GM19395 (cell line): ENCODE measurements around the gene TSR1.
"Not testable (repeated sequence)": the region's sequence is repeated elsewhere in the genome, so short reads cannot be mapped to it uniquely, and the experiment has no call there.

Experiments
- ATAC-seq: cut with Tn5 transposase; IDR thresholded peaks from one replicate; pipeline ENCODE4 v1.9.1; 2021; ENCODE audit warnings: mild to moderate bottlenecking, moderate library complexity; ENCODE audit not compliant: unreplicated experiment

TSR1 gene

DNA sequence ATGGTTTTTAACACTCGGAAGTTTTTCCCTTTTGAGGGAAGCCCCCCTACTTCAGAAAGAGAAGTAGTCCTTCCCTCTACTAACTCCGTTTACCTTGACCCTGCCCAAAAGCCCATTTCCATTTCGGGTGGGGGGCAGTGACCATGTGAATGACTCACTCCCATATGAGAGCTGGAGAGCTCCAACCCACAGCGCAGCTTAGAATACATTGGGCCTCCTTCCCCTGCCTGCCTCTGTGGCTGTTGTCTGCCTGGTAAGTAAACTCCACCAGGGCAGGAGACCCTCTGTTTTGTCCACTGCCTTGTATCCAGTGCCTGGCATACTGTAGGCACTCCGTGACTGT, 2.0 kb upstream of the TSR1 start:
- no peak for ATAC-seq

DNA sequence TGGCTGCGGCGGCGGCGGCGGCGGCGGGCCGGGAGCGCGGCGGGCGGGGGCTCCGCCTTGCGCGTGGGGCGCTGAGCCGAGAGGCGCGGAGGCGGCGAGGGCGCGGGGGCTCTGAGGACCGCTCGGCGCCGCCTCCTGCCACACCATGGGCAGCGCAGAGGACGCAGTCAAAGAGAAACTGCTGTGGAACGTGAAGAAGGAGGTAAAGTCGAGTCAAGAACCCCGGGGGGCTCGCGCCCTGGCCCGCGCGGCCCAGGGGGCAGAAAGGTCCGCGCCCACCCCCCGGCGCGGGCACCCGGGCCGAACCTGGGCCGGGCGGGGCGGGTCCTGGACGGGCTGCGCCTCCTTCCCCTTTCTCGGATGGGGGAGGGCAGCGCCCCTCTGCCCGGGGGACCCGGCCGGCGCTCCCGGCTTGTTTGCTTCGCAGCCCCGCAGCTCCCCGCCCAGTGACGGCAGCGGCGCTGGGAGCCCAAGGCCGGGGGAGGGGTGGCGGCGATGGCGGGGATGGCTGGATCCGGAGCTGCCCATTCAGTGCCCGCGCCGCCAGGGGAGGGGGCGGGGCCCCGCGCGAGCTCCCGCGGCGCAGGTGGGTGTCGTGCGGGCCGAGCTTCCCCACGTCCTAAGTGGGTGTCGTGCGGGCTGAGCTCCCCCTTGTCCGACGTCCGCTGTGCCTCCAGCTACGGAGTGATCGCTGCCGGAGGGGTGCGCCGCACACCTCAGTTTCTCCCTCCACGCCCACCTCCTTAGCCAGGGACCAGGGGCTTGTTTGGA, 1.5 kb upstream of the TSR1 start:
- no peak for ATAC-seq

DNA sequence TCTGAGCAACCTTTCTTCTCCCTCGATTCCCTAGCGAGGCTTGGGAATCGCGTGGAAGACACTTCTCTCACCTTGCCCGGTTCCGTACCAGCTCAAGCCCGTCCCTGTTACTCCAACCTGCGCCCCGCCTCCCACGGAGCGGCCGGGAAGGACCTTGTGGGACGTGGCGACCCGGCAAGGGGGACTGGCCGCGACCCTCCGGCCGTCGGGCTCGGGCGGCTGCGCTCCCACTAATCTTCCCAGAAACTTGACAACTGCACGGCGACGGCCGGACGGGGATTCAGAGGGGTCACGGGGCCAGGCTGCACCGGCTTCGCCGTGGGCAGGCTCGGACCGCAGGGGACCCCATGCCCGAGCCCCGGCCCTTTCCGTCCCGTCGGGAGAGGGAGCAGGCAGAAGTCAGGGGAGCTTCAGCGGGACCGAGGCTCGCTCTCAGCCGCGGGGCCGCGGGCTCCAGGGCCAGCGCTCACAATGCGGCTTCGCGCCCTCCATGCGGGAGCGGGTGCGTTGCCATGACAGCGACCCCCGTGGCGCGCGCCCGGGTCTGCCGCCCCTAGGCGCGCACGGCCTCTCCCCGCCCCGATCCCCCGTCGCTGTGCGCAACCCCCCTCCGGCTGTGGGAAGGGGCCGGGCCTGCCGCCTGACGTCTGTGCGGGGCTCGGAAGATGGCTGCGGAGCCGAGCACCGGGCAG, 741 bp upstream of the TSR1 start, which contains the start of gene SGSM2:
TSS of gene SGSM2 (plus strand) at position 650 of the 692 bp plus-strand sequence. CDS start 188 bp downstream, outside the sequence.
- ATAC-seq: peak; percentile 38

DNA sequence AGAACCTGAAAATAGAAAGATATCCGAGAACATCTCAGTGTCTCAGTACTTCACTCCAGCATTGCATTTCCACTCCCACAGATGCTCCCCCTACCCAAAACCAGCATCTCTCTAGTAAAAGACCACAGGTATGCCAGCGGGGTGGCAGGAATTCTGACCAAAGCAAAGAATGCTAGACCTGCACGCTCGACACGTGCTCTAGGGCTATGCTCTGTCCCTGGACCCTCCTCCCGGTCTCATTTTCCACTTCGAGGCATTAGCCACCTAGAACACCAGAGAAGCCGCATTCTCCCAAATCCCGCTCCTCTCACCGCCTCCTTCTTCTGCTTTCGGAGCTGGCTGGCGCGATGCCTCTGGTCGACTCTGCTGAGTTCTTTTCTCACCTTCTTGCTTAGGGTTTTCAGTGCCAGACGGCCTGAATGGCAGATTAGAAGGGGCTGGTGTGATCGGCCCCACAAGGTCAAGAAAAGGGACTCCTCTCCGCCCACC, 487 bp downstream of the TSR1 start:
- no peak for ATAC-seq

DNA sequence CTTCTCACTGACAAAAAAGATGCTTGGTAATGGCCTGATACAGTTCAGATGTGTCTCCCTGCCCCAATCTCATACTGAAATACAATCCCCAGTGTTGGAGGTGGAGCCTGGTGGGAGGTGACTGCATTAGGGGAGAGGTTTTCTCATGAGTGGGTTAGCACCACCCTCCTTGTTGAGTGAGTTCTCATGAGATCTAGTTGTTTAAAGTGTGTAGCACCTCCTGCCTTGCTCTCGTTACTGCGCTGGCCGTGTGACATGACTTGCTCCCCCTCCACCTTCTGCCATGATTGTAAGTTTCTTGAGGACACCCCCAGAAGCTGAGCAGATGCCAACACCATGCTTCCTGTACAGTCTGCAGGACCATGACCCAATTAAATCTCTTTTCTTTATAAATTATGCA, 5.0 kb downstream of the TSR1 start:
- ATAC-seq: no peak

DNA sequence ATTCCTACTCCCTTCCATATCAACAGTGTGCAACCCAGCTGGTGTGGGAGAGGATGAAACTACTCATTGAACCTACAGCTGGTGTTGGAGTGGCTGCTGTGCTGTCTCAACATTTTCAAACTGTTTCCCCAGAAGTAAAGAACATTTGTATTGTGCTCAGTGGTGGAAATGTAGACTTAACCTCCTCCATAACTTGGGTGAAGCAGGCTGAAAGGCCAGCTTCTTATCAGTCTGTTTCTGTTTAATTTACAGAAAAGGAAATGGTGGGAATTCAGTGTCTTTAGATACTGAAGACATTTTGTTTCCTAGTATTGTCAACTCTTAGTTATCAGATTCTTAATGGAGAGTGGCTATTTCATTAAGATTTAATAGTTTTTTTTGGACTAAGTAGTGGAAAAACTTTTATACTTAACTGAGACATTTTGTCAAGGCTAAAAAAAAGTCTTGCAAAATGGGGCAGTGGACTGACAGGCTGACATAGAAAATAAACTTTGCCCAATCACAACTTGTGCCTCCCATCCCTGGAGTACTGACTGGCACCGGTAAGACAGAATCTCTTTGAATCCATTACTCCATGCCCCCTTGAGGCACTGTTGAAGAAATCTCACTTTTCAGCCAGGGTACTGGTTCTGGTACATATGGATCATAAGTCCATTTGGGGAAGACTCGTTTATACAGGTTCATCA, 12.5 kb downstream of the TSR1 start:
- ATAC-seq: no peak

DNA sequence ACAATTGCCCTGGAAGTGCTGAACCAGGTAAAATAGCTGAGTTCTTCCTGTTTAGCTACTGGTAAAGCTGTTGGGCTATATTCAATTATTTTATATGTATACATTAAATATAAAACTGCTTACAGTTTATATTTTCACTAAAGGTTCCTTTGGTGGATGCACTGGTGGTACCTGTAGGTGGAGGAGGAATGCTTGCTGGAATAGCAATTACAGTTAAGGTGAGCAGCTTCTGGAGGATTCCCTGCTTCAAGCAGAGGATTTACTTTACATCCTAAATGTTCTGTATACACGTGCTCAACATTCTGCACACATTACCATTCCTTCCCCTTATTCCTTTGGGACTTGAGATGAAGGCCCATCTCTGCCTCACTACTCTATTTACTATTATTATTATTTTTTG, 14.9 kb downstream of the TSR1 start:
- no peak for ATAC-seq

DNA sequence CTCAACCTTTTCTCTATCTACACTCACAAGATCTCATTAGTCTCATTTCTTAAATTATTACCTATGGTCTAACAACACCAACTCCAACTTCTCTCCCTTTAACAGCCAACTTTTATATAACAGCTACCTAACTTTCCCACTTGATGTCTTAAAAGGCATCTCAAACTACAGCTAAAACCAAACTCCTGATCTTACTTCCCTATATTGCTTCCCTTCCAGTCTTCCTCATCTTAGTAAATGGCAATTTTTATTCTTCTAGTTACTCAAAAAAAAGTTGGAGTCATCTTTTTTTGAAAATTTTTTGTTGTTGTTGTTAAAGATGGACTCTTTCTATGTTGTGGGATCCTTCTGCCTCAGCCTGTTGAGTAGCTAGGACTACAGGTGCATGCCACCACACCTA, 17.2 kb downstream of the TSR1 start:
- ATAC-seq: no peak

DNA sequence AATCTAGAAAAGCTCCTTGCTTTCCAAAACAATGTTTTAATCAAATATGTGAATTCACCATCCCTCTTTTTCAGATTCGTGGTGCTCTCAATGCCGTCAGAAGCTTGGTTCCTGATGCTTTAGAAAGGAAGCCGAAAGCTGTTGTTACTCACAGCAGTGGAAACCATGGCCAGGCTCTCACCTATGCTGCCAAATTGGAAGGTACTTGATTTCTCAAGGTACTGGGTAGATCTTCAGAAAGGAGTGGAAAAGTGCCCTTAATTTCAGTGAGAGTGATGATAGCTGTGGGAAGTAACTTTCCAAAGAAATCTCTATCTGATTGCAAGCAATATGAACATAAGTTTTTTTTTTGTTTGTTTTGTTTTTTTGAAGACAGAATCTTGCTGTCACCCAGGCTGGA, 18.5 kb downstream of the TSR1 start:
- no peak for ATAC-seq

DNA sequence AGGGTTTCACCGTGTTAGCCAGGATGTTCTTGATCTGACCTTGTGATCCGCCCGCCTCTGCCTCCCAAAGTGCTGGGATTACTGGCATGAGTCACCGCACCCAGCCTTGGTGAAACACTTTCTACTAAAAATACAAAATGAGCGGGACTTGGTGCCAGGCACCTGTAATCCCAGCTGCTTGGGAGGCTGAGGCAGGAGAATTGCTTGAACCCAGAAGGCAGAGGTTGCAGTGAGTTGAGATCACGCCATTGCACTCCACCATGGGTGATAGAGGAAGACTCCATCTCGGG, 19.4 kb downstream of the TSR1 start:
- not testable (repeated sequence) for ATAC-seq

DNA sequence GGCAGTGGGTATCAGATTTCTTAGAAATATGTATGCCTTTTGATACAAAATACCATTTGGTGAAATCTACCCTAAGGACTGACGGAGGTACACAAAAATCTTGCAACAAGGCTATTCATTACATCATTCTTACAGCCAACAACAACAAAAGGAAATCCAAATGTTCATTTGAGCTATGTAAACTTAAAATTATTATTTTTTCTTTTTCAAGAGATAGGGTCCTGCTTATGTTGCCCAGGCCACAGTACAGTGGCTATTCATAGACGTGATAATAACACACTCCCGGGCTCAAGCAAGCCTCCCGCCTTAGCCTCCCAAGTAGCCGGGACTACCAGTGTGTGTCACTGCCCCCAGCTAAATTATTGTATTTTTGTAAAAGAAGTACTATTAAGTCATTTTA, 23.5 kb downstream of the TSR1 start:
- ATAC-seq: no peak

DNA sequence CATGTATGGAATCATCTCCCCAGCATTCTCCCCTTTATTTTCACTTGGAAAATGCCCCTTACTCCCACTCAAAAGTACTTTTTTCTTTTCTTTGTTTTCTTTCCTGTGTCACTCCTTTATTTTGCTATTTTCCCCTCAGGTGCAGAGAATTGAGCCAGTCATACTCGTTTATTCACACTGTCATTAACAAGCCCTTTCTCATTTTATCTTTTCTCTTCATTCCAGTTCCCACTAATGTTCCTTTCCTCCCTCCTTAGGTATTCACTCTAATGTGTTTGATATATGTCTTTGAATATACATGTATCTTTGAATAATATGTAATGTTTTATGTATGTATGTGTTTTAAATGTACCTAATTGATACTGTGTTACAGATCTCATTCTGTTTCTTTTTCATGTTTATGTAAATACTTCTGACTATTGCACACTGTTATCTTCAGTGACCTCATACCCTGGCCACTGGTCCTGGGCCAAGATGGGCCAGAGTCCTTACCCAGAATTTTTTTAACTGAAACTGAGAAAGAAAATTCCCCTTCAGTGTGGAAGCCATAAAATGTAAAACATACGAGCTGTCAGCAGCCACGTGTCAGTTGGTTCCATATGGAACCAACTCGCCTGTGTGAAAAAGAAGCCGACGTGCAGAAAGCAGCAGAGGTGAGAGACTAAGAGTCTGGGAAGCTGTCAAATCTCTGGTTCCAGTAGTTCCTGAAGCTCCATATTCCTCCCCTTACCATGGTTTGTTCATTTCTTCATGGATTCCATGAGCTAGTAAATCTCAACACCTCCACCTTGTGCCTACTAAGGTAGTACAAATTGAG, 26.7 kb downstream of the TSR1 start:
- ATAC-seq: no peak

DNA sequence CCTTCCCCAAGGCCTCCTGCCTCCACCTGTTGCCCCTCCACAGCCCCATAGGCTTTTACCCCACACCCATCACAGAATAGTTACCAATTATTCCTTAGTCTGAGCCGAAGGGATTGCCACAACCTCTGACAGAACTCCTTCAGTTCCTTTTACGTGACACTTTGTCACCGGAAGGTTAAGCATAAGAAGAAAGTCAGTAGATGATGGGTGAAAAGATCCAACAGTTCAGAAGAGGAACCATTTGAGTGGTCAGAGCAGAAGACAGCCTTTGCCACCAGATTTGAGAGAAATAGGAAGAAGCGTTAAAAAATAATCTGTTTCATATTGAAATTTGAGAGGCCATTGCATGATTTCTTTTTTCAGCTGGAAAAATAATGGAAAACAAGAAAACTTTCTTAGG, 31.3 kb downstream of the TSR1 start:
- no peak for ATAC-seq

DNA sequence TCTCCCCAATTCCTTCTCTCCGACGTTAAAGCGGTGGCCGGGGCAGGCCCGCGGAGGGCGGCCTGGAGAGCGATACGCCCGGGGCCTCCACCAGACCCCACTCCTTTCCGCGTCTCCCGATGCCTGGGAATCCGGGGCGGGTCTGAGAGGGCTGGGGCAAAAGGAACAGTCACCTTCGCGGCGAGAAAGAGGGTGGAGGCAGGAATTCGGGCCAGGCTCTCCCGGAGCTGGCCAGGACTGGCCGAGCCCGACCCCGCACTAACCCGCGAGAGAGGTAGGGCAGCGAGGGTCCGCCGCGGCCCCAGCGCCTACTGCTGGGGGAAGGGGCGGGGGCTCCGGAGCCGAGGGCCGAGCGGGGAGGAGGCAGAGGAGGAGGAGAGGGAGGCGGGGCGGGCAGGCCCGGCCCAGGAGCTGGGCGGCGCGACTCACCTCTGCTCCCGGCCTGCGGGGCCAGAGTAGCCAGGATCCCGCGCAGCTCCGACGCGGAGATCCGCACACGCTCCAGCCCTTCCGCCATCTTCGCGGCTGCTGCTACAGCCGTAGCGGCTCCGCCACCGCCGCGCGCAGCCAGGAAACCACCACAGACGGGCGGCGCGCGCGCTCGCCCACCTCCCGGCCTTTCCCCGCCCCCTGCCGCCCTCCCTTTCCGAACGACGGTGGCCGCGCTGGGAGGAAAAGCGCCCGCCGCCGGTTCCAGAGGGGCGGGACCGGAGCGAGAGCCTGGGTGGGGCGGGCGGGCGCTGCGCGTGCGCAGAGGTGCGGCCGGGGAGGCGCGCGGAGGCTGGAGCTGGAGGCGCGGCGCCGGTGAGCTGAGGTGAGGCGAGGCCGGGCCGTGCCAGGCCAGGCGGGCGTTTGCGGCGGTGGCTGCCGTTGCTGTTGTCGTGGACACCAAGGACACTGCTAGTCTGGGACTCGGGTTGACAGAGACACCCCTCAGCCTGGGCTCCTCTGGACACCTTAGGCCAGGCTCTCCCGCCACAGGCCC, 32.8 kb downstream of the TSR1 start, which contains the start of the genes SMG6 and SRR:
TSS of gene SMG6 (minus strand) at position 582 of the 985 bp plus-strand sequence. CDS start at position 517, 65 bp downstream.
TSS of gene SRR (plus strand) at position 747 of the 985 bp plus-strand sequence. CDS start 11,611 bp downstream, outside the sequence.
- peak; percentile 74 for ATAC-seq

DNA sequence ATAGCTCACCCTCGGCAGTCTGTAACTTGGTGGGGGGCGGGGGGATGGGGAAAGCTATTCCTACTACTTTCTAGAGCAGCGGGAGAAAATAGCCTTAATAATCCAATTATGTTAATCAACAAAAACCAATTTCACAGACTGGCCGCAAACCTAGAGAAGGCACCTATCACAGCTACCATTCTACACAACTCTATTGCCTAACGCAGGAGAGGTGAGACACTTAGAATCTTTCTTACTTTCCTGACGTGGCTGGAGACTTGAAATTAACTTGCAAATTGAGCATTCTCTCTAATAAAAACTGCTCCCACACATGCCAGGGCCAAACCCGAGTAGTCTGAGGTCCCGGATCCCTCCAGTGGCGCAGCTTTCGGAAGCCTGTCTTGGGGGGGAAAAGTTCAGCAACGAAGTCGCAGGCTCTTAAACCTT, 33.5 kb downstream of the TSR1 start:
- ATAC-seq: peak; percentile 8

DNA sequence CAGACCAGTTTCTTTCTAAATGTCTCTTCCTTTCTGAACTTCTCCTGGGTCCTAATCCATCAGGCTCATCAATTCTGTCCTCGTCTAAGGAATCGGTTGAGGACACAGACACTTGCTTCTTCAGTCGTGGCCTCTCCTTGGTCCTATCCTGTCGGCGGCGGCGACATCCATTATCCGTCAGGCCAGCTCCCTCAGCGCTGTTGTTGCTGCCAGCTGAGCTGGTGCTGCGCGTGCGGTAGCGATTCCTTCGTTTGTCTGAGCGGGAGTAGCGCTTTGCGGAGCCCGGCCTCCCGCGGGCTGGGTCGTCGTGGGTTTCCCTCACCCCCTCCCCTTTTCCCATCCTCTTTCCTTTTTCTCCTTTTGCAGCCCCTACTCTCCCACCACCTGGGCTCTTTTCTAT, 36.5 kb downstream of the TSR1 start:
- ATAC-seq: no peak

DNA sequence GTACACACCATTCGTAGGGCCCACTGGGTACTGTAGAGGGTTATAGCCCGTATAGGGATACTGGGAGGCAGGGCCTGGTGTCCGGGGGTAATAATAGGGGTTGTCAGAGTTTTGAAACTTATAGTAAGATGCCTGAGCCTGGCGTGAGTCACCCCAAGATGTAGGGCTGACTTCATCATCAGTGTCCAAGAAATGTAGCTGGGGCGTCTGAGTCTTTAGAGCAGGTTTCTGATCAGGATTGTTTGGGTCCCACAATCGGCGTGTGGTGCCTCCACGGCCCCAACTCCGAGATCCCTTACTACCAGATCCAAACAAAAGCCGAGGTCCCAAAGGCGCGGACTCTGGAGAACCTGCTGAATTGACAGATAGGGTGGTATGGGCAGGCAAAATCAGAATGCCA, 37.1 kb downstream of the TSR1 start:
- ATAC-seq: no peak

DNA sequence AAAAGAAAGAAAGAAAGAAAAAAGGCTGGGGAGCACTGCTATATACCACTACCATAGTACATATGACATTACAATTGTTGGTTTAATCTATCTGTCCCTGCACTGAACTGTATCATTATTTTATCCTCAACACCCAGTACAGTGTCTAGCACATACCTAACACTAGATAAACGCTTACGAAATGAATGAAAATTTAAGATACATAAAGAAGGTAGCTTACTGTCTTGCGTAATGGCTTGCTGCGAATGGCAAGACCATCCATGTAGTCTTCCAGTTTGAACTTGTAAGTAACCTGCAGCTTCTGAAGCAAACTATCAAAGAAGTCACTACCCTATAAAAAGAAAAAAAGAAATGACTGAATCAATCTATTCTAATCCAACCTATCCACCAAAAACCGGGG, 39.2 kb downstream of the TSR1 start:
- no peak for ATAC-seq

DNA sequence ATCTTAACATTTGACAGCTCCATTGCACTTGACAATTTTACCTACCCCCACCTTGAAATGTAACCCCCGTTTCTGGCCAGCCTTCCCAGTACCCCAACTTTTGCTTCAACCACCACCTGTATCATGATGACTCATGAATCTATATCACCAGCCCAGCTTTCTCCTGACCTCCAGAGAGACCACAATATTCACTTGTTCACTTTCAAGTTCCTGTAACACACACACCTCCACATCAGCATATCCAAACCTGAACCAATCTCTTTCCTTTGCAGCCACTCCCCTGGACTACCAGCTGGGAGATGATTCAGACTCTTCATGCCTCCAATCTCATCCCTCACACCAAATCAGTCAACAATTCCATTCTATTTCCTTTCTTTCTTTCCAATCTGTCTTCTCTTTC, 40.7 kb downstream of the TSR1 start:
- no peak for ATAC-seq

DNA sequence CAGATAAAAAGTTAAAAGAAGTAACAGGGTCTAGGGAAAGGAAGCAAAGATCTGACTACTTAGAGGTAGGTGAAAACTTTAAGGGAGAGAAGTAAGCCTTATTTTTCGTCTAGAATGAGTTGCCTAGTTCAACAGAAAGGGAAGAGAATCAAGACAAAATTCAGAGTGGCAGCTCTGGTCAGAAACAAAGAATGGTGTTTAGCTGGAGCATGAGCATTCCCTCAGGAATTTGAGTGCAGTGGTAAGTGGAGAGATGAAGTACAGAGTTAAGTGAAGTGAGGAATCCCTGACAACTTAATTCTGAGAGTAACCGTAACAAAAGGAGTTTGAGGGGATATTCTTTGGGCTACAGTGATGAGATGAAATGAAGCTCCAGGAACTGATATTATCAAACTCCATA, 44.2 kb downstream of the TSR1 start:
- ATAC-seq: no peak
